ENCODE measurements around the gene MEIG1. TPM values are rescaled to one million over a fixed set of nuclear protein-coding genes. Genes with fewer than 3 reads are reported as not detected.
"Not testable (repeated sequence)": the region's sequence is repeated elsewhere in the genome, so short reads cannot be mapped to it uniquely, and the experiment has no call there.

The MEIG1 gene
- total RNA-seq, 1 experiment from 2014 or later: 1.6 TPM

DNA sequence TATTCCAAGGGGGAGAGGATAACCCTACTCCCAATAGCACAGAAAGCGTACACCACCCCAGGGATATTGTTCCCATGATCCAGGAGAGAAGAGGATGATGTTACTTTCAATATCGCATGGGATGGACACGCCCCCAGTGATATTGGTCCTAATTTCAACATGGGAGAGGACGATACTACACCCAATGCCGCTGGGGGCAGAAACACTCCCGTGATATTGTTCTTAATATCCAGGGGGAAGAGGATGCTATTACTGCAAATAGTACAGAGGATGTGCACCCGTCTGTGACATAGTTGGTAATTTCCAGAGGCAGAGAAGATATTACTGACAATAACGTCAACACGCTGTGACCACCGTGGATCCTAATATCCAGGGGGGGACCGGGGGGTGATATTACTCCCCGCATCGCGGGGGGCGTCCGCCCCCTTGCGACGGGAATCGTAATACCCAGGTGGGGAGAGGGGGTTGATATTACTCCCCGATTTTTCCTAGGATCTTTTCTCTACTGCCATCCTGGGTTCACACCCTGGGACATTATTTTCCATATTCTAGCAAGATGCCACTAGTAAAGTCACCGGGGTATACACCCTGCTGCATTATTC lies 16.6 kb downstream of the MEIG1 start:
- H3K27me3 ChIP-seq (ENCODE audit: low read length): no peaks in the 10 kb centered on the region
- TF ChIP-seq CTCF (conservative IDR thresholded peaks at IDR 0.05; ENCODE audit: low read depth, low read length): no peak
- no peak for TF ChIP-seq EZH2phosphoT487 (IDR thresholded peaks at IDR 0.05; ENCODE audit: borderline replicate concordance, low read length)
- TF ChIP-seq EZH2 (IDR thresholded peaks at IDR 0.05; ENCODE audit: low read length, unreplicated experiment): no peak
- no peak overlapping the region for H3K4me2 ChIP-seq (ENCODE audit: low read length)
- H4K20me1 ChIP-seq (ENCODE audit: low read length): no peaks in the 10 kb centered on the region
- intact Hi-C loops (cut with micrococcal nuclease): loop anchor here (10.0 kb wide), 1 partner anchor 781 kb away; no protein-coding TSS in a partner anchor
- POLR2A ChIA-PET (ENCODE audit: unreplicated experiment): no interaction called here
- no peak overlapping the region for H3K27ac ChIP-seq (ENCODE audit: low read length)
- H3K36me3 ChIP-seq (ENCODE audit: low read depth, low read length): no peaks in the 10 kb centered on the region
- no peaks in the 10 kb centered on the region for H3K79me2 ChIP-seq (ENCODE audit: low read length)
- DNase-seq (no peak), ATAC-seq (no peak)
- H3K9me2 ChIP-seq (replicated peaks; ENCODE audit: low read length): no peaks in the 10 kb centered on the region
- no peak overlapping the region for H3K9ac ChIP-seq (ENCODE audit: low read length)
- CTCF ChIA-PET: no interaction called here
- no peak overlapping the region for H2AFZ ChIP-seq (ENCODE audit: low read length)
- no peaks in the 10 kb centered on the region for H3F3A ChIP-seq (ENCODE audit: low read length, unreplicated experiment)
- H3K4me3 ChIP-seq (ENCODE audit: low read length): no peak overlapping the region
- H3K4me1 ChIP-seq (ENCODE audit: insufficient read depth, low read length): no peaks in the 10 kb centered on the region
- no peaks in the 10 kb centered on the region for H3K9me3 ChIP-seq (ENCODE audit: low read length)
- no TSS peak for BruUV-seq (replicated peaks)

DNA sequence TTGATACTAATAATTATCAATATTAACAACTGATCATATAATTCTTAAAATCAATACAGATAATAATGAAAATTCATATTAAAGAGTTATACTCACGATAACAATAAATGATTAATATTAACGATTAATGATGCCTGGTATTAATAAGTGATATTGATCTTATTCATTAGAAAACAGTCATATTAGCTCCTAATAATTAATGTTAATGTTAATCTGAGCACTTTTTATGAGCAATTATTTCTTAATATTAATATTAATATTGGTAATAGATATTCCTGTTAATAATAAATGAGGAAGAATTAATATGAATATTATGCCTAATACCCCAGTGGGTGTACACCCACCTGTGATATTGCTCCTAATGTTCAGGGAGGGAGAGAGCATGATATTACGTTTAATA lies 23.6 kb downstream of the MEIG1 start:
- H2AFZ ChIP-seq (ENCODE audit: low read length): no peak overlapping the region
- no peak overlapping the region for H3K4me2 ChIP-seq (ENCODE audit: low read length)
- no peak overlapping the region for H3K4me3 ChIP-seq (ENCODE audit: low read length)
- ChIA-PET POLR2A (ENCODE audit: unreplicated experiment) (no interaction called here), CTCF (no interaction called here)
- no peaks in the 10 kb centered on the region for H3F3A ChIP-seq (ENCODE audit: low read length, unreplicated experiment)
- no peaks in the 10 kb centered on the region for H3K9me3 ChIP-seq (ENCODE audit: low read length)
- H3K79me2 ChIP-seq (ENCODE audit: low read length): no peaks in the 10 kb centered on the region
- H3K4me1 ChIP-seq (ENCODE audit: insufficient read depth, low read length): no peaks in the 10 kb centered on the region
- no peaks in the 10 kb centered on the region for H3K36me3 ChIP-seq (ENCODE audit: low read depth, low read length)
- TF ChIP-seq EZH2phosphoT487 (IDR thresholded peaks at IDR 0.05; ENCODE audit: borderline replicate concordance, low read length) (no peak), EZH2 (IDR thresholded peaks at IDR 0.05; ENCODE audit: low read length, unreplicated experiment) (no peak), CTCF (conservative IDR thresholded peaks at IDR 0.05; ENCODE audit: low read depth, low read length) (no peak)
- intact Hi-C loops (cut with micrococcal nuclease): no loop called here
- DNase-seq: no peak
- BruUV-seq (replicated peaks): no TSS peak
- no peak overlapping the region for H3K27ac ChIP-seq (ENCODE audit: low read length)
- no peak overlapping the region for H3K9ac ChIP-seq (ENCODE audit: low read length)
- H3K9me2 ChIP-seq (replicated peaks; ENCODE audit: low read length): no peaks in the 10 kb centered on the region
- no peaks in the 10 kb centered on the region for H4K20me1 ChIP-seq (ENCODE audit: low read length)
- no peak for ATAC-seq
- no peaks in the 10 kb centered on the region for H3K27me3 ChIP-seq (ENCODE audit: low read length)

GRCh38 chr10:14989552-14989951 lies 30.4 kb downstream of the MEIG1 start:
- H3F3A ChIP-seq (ENCODE audit: low read length, unreplicated experiment); intact Hi-C loops (cut with micrococcal nuclease); DNase-seq; CTCF ChIA-PET; H3K79me2 ChIP-seq (ENCODE audit: low read length); H3K27ac ChIP-seq (ENCODE audit: low read length); H4K20me1 ChIP-seq (ENCODE audit: low read length); H3K36me3 ChIP-seq (ENCODE audit: low read depth, low read length); H3K9ac ChIP-seq (ENCODE audit: low read length); BruUV-seq (replicated peaks); H3K27me3 ChIP-seq (ENCODE audit: low read length); POLR2A ChIA-PET (ENCODE audit: unreplicated experiment); ATAC-seq; H3K4me2 ChIP-seq (ENCODE audit: low read length); H3K9me3 ChIP-seq (ENCODE audit: low read length); H2AFZ ChIP-seq (ENCODE audit: low read length); H3K9me2 ChIP-seq (replicated peaks; ENCODE audit: low read length); H3K4me3 ChIP-seq (ENCODE audit: low read length); H3K4me1 ChIP-seq (ENCODE audit: insufficient read depth, low read length): not testable (repeated sequence)

Measured in PC-3 (cell line).